ENCODE results near the gene ZC3H7B. TPM values are rescaled to one million over a fixed set of nuclear protein-coding genes. Genes with fewer than 3 reads are reported as not detected.

Gene ZC3H7B
- total RNA-seq, 2 experiments from 2014 or later = 29.5 to 32.7 TPM

DNA sequence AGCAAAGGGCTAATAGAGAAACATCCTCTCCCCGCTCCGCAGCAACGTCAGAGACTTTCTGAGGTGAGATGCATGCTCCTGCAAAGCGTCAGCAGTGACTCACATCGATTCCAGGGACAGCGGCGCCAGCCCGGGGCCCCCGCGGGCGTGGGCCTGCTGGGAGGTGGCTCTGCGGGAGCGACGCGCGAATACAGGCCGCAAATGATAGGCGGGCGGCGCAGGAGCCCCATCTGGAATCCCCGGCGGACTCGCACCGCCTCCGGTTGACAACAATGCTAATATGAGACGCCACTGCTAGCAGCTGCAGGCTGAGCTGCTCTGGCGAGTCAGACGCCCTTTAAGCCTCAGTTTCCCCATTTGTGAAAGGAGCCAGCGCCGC, 15.9 kb upstream of the ZC3H7B start:
- ChIA-PET POLR2A (interaction anchor here (0.5 to 4.2 kb wide), 19 partner anchors 17 to 1784 kb away, joined by 3 to 170 read pairs (median 6); partner anchors contain the start of genes ACO2, MIEF1, PHF5A and PMM1), CTCF (interaction anchor here (2.6 to 2.8 kb wide), 2 partner anchors 16 to 48 kb away, joined by 8 to 34 read pairs; partner anchors contain the start of gene ZC3H7B)
- peak; percentile 54 for ATAC-seq (ENCODE audit: poor library complexity)
- Mint-ChIP-seq H3K27ac (peak overlapping the region; percentile 100), H3K4me3 (peak overlapping the region; percentile 96), H3K4me1 (ENCODE audit: low read depth) (peaks cover 52% of the 10 kb centered on the region), H3K36me3 (ENCODE audit: low read depth) (peaks cover 48% of the 10 kb centered on the region), H3K27me3 (no peaks in the 10 kb centered on the region), H3K9me3 (no peaks in the 10 kb centered on the region)
- Histone ChIP-seq H3K27me3 (ENCODE audit: control insufficient read depth in 1 of 2, insufficient read depth in 2 of 2, low read length in 2 of 2) (no peaks in the 10 kb centered on the region), H3K4me1 (ENCODE audit: insufficient read depth, low read length) (peaks cover 28% of the 10 kb centered on the region), H3K36me3 (ENCODE audit: insufficient read depth, low read length) (peaks cover 31% of the 10 kb centered on the region), H3K9me3 (ENCODE audit: control insufficient read depth in 1 of 2, insufficient read depth in 1 of 2, low read length in 2 of 2) (no peaks in the 10 kb centered on the region), H3K4me3 (ENCODE audit: low read length) (peak overlapping the region; percentile 100), H3K27ac (ENCODE audit: low read depth in 1 of 2, low read length in 2 of 2) (peak overlapping the region; percentile 95 to 100)
- TF ChIP-seq CTCF (IDR thresholded peaks at IDR 0.05) = no peak
- peak; percentile 56 to 95 (median 78) for DNase-seq
- intact Hi-C loops (cut with DNase I, micrococcal nuclease) = loop anchor here (5.0 to 10.0 kb wide), 7 partner anchors 78 to 1157 kb away; partner anchors contain the start of genes TOB2 (in 2 of the 2), ACO2 (in 1 of the 2), L3MBTL2 (in 1 of the 2) and PHF5A (in 1 of the 2)

- Mint-ChIP-seq H3K36me3 (ENCODE audit: low read depth) (peaks cover 42% of the 10 kb centered on the region), H3K4me1 (ENCODE audit: low read depth) (peaks cover 46% of the 10 kb centered on the region), H3K27ac (peak within 1 kb of the TSS; percentile 100), H3K4me3 (peak within 1 kb of the TSS; percentile 96), H3K9me3 (no peaks in the 10 kb centered on the region), H3K27me3 (no peaks in the 10 kb centered on the region)
- H3K36me3 ChIP-seq (ENCODE audit: insufficient read depth, low read length) = peaks cover 25% of the 10 kb centered on the region
- H3K27me3 ChIP-seq (ENCODE audit: control insufficient read depth in 1 of 2, insufficient read depth in 2 of 2, low read length in 2 of 2) = no peaks in the 10 kb centered on the region
- peak; percentile 85 for ATAC-seq (ENCODE audit: poor library complexity)
- no peaks in the 10 kb centered on the region for H3K9me3 ChIP-seq (ENCODE audit: control insufficient read depth in 1 of 2, insufficient read depth in 1 of 2, low read length in 2 of 2)
- peak within 1 kb of the TSS; percentile 100 for H3K4me3 ChIP-seq (ENCODE audit: low read length)
- peaks cover 28% of the 10 kb centered on the region for H3K4me1 ChIP-seq (ENCODE audit: insufficient read depth, low read length)
- no peak for TF ChIP-seq CTCF (IDR thresholded peaks at IDR 0.05)
- ChIA-PET POLR2A (interaction anchor here (0.6 to 4.2 kb wide), 44 partner anchors 11 to 1784 kb away, joined by 3 to 170 read pairs (median 5); partner anchors contain the start of genes ACO2, CCDC134, DESI1 and EP300), CTCF (interaction anchor here (2.6 to 2.8 kb wide), 2 partner anchors 16 to 48 kb away, joined by 8 to 34 read pairs; partner anchors contain the start of gene ZC3H7B)
- intact Hi-C loops (cut with DNase I, micrococcal nuclease) = loop anchor here (1.0 to 10.0 kb wide), 13 partner anchors 15 to 1156 kb away; partner anchors contain the start of genes ACO2 (in 2 of the 2), PHF5A (in 2 of the 2), TEF (in 2 of the 2) and TOB2 (in 2 of the 2)
- DNase-seq = peak; percentile 95 to 100 (median 98)
- H3K27ac ChIP-seq (ENCODE audit: low read depth in 1 of 2, low read length in 2 of 2) = peak within 1 kb of the TSS; percentile 95 to 100
Observed at GRCh38 chr22:41285820-41286638, 15.3 kb upstream of the ZC3H7B start, which contains the start of gene RANGAP1. RANGAP1 (minus strand) TSS chr22:41286187; CDS start chr22:41281044, 5,143 bp downstream.

DNA sequence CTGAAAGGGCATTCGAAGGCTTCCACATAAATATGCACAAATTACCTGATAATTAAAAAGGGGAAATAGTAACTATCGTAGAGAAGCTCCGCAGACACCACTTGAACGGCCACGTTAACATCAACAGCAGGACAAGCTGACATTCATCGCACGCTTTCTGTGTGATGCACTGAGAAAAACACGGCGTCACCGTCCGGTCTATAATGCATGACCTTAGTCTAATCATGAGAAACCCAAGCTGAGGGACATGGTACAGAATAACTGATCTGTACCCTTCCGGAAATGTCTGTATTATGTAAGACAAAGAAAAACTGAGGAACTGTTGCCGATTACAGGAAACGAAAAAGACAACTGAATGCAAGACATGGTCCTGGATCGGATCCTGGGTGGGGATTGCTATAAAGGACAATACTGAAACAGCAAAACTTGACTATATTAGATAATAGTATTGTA, 14.7 kb upstream of the ZC3H7B start:
- ATAC-seq (ENCODE audit: poor library complexity) (peak; percentile 25), DNase-seq (peak in 12 of 14 experiments; percentile 27 to 84 (median 48))
- Histone ChIP-seq H3K9me3 (ENCODE audit: control insufficient read depth in 1 of 2, insufficient read depth in 1 of 2, low read length in 2 of 2) (no peaks in the 10 kb centered on the region), H3K4me3 (ENCODE audit: low read length) (peak overlapping the region; percentile 100), H3K27me3 (ENCODE audit: control insufficient read depth in 1 of 2, insufficient read depth in 2 of 2, low read length in 2 of 2) (no peaks in the 10 kb centered on the region), H3K27ac (ENCODE audit: low read depth in 1 of 2, low read length in 2 of 2) (peak overlapping the region; percentile 92 to 100), H3K36me3 (ENCODE audit: insufficient read depth, low read length) (peaks cover 22% of the 10 kb centered on the region), H3K4me1 (ENCODE audit: insufficient read depth, low read length) (peaks cover 28% of the 10 kb centered on the region)
- no peaks in the 10 kb centered on the region for H3K9me3 Mint-ChIP-seq
- H3K27ac Mint-ChIP-seq = peak overlapping the region; percentile 100
- H3K4me3 Mint-ChIP-seq = peak overlapping the region; percentile 96
- POLR2A ChIA-PET = interaction anchor here (0.7 to 4.2 kb wide), 40 partner anchors 11 to 1328 kb away, joined by 3 to 170 read pairs (median 5); partner anchors contain the start of genes ACO2, CCDC134, DESI1 and EP300
- CTCF ChIA-PET = interaction anchor here (2.6 to 2.8 kb wide), 2 partner anchors 15 to 49 kb away, joined by 8 to 34 read pairs; partner anchors contain the start of gene ZC3H7B
- peaks cover 40% of the 10 kb centered on the region for H3K4me1 Mint-ChIP-seq (ENCODE audit: low read depth)
- intact Hi-C loops (cut with DNase I, micrococcal nuclease) = loop anchor here (1.0 to 10.0 kb wide), 13 partner anchors 15 to 1156 kb away; partner anchors contain the start of genes ACO2 (in 2 of the 2), PHF5A (in 2 of the 2), TEF (in 2 of the 2) and TOB2 (in 2 of the 2)
- H3K27me3 Mint-ChIP-seq = no peaks in the 10 kb centered on the region
- peaks cover 35% of the 10 kb centered on the region for H3K36me3 Mint-ChIP-seq (ENCODE audit: low read depth)
- no peak for TF ChIP-seq CTCF (IDR thresholded peaks at IDR 0.05)

All from CD4-positive, alpha-beta T cell (primary cell).